Loucy (cell line): ENCODE measurements around the gene IGF2.

ENCODE experiments used
- H2AFZ ChIP-seq: fragments of 200-600 bp; sonication (generic); 2 replicates; pipeline ENCODE4 v1.6.0; 2016; ENCODE audit warnings: antibody characterized with exemption, mild to moderate bottlenecking, low read length, moderate library complexity
- H3F3A ChIP-seq: fragments of 200-600 bp; 2 replicates; pipeline ENCODE4 v1.6.0; 2016; ENCODE audit warnings: antibody characterized with exemption, low read depth, mild to moderate bottlenecking
- H3K27me3 ChIP-seq: fragments of 200-600 bp; sonication (generic); 2 replicates; pipeline ENCODE4 v1.6.1; 2014; ENCODE audit warnings: low read length, mild to moderate bottlenecking; ENCODE audit not compliant: insufficient read depth, poor library complexity, severe bottlenecking
- H3K36me3 ChIP-seq: fragments of 200-600 bp; sonication (generic); 2 replicates; pipeline ENCODE4 v1.6.1; 2016; ENCODE audit warnings: low read length; ENCODE audit not compliant: insufficient read depth
- H3K4me1 ChIP-seq: fragments of 200-600 bp; sonication (generic); 2 replicates; pipeline ENCODE4 v1.5.1; 2014; ENCODE audit warnings: low read length, mild to moderate bottlenecking; ENCODE audit not compliant: insufficient read depth, poor library complexity, severe bottlenecking
- H3K4me2 ChIP-seq: fragments of 200-600 bp; sonication (generic); 2 replicates; pipeline ENCODE4 v1.6.0; 2014; ENCODE audit warnings: antibody characterized with exemption, low read length, low read depth, mild to moderate bottlenecking; ENCODE audit not compliant: poor library complexity, severe bottlenecking
- H3K4me3 ChIP-seq: fragments of 200-600 bp; sonication (generic); 2 replicates; pipeline ENCODE4 v1.5.1; 2014; ENCODE audit warnings: low read length, mild to moderate bottlenecking, mixed read lengths; ENCODE audit not compliant: poor library complexity, severe bottlenecking
- H3K79me2 ChIP-seq: fragments of 200-600 bp; sonication (generic); 2 replicates; pipeline ENCODE4 v1.6.1; 2014; ENCODE audit warnings: low read length; ENCODE audit not compliant: insufficient read depth
- H3K9ac ChIP-seq: fragments of 200-600 bp; sonication (generic); 2 replicates; pipeline ENCODE4 v1.6.0; 2014; ENCODE audit warnings: mild to moderate bottlenecking, low read depth, low read length, moderate library complexity; ENCODE audit not compliant: poor library complexity, severe bottlenecking
- H3K9me2 ChIP-seq: fragments of 200-600 bp; sonication (generic); replicated peaks from 2 replicates; pipeline ENCODE4 v1.6.1; 2016; ENCODE audit warnings: low read depth, low read length, mixed read lengths
- H3K9me3 ChIP-seq: fragments of 200-600 bp; sonication (generic); 2 replicates; pipeline ENCODE4 v1.6.1; 2014; ENCODE audit warnings: mild to moderate bottlenecking, antibody characterized with exemption, low read length, low read depth; ENCODE audit not compliant: insufficient read depth
- H4K20me1 ChIP-seq: fragments of 200-600 bp; sonication (generic); 2 replicates; pipeline ENCODE4 v1.6.0; 2014; ENCODE audit warnings: antibody characterized with exemption, low read length, mild to moderate bottlenecking; ENCODE audit not compliant: insufficient read depth, poor library complexity, severe bottlenecking
- EZH2phosphoT487 ChIP-seq: fragments of 200-600 bp; IDR thresholded peaks from 2 replicates; pipeline ENCODE4 v1.6.1; 2018; ENCODE audit warnings: antibody characterized with exemption, mild to moderate bottlenecking, moderate library complexity, borderline replicate concordance
- TF ChIP-seq, protein P1 (sequence below): fragments of 200-600 bp; sonication (generic); conservative IDR thresholded peaks from 2 replicates; pipeline ENCODE4 v1.5.1; 2014; ENCODE audit warnings: mild to moderate bottlenecking, antibody characterized with exemption, low read length

The IGF2 gene

DNA sequence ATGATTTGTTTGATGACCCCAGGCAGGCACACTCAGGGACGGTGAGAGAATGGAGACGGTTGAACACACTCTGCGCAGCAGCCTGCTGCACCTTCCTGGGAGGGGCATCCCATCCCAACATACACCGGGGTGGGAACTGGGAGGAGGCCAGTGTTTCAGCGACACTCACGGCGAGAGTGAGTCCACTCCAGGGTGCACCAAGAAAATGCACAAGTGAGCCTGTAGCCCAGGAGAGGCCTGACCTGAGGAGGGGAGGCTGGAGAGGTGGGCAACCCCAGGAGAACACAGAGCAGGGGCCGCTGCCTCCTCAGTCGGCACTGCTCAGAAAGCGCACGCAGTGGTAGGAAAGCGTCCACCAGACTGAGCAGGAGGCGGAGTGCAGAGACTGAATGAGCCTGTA is 54.5 kb downstream of the IGF2 start:
- no peaks in the 10 kb centered on the region for H3K9me3 ChIP-seq
- no peaks in the 10 kb centered on the region for H3K4me1 ChIP-seq
- H3K9me2 ChIP-seq, result no peaks in the 10 kb centered on the region
- no peak for TF ChIP-seq EZH2phosphoT487
- TF ChIP-seq, protein P1, sequence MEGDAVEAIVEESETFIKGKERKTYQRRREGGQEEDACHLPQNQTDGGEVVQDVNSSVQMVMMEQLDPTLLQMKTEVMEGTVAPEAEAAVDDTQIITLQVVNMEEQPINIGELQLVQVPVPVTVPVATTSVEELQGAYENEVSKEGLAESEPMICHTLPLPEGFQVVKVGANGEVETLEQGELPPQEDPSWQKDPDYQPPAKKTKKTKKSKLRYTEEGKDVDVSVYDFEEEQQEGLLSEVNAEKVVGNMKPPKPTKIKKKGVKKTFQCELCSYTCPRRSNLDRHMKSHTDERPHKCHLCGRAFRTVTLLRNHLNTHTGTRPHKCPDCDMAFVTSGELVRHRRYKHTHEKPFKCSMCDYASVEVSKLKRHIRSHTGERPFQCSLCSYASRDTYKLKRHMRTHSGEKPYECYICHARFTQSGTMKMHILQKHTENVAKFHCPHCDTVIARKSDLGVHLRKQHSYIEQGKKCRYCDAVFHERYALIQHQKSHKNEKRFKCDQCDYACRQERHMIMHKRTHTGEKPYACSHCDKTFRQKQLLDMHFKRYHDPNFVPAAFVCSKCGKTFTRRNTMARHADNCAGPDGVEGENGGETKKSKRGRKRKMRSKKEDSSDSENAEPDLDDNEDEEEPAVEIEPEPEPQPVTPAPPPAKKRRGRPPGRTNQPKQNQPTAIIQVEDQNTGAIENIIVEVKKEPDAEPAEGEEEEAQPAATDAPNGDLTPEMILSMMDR, result no peak
- no peaks in the 10 kb centered on the region for H3K36me3 ChIP-seq
- no peak overlapping the region for H3K9ac ChIP-seq
- H3K4me3 ChIP-seq, result no peak overlapping the region
- no peaks in the 10 kb centered on the region for H4K20me1 ChIP-seq
- no peak overlapping the region for H2AFZ ChIP-seq
- H3K27me3 ChIP-seq, result no peaks in the 10 kb centered on the region
- no peaks in the 10 kb centered on the region for H3F3A ChIP-seq
- no peak overlapping the region for H3K4me2 ChIP-seq
- no peaks in the 10 kb centered on the region for H3K79me2 ChIP-seq
